Left ventricle myocardium superior (tissue), 1 donor: ENCODE data around the gene GOLGA6D. TPM values are rescaled to one million over a fixed set of nuclear protein-coding genes. Genes with fewer than 3 reads are reported as not detected.
"Not testable (repeated sequence)": the region's sequence is repeated elsewhere in the genome, so short reads cannot be mapped to it uniquely, and the experiment has no call there.

Experiments used
- ATAC-seq: fragments of 200-7000 bp; cut with Tn5 transposase; one replicate; pipeline ENCODE4 v1.9.1; 2020; ENCODE audit warnings: mild to moderate bottlenecking, moderate library complexity
- DNase-seq: peaks from one replicate; pipeline ENCODE4 v3.0.0-alpha.2; 2020
- intact Hi-C: fragments of 100-400 bp; cut with micrococcal nuclease; formaldehyde crosslinking; loops from one replicate; pipeline ENCODE4 v1.11.0; 2022
- total RNA-seq: library from RNA; stranded (reverse); fragmentation: NEBNext Ultra II Directional; extraction: Animal tissue kit (Norgen Biotek cat#: 25700); gene quantifications from one replicate; pipeline ENCODE4 v1.2.1, GENCODE V29; 2021
- donor health status: DM: no; HTN: yes; CAD: no; lungs with severe emphysema.

The GOLGA6D gene
- total RNA-seq, 1 donor from 2014 or later, result not detected

DNA sequence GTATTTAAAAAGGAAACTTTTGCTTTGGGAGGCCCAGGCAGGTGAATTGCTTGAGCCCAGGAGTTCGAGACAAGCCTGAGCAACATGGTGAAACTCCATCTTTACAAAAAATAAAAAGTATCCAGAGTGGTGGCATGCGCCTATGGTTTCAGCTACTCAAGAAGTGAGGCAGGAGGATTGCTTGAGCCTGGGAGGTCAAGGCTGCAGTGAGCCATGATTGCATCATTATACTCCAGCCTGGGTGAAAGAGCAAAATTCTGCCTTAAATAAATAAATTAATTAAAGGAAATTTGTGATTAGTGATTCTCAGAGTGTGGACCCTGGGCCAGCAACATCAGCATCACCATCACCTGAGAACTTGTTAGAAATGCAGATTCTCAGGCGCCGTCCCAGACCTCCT is 43.3 kb downstream of the GOLGA6D start:
- intact Hi-C loops, result no loop called here
- ATAC-seq, result no peak
- DNase-seq, result no peak

DNA sequence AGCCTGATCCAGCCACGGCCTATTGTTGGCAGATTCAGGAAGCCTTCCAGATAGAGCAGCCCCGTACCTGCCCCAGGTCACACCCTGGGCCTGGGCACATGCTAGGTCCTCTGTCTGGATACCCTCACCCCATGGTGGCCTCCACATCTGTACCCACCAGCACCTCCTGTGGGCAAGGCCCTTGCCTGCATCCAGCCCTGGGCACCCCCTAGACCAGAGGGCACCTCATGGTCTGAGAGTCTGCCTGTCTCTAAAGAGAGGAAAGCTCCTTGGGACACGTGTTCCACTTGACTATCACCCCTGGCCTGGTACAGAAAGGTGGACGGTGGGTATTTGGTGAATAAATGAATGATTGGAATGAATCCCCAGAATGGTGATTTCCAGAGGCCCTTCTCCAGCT is 44.4 kb downstream of the GOLGA6D start:
- ATAC-seq, result no peak
- intact Hi-C loops, result no loop called here

DNA sequence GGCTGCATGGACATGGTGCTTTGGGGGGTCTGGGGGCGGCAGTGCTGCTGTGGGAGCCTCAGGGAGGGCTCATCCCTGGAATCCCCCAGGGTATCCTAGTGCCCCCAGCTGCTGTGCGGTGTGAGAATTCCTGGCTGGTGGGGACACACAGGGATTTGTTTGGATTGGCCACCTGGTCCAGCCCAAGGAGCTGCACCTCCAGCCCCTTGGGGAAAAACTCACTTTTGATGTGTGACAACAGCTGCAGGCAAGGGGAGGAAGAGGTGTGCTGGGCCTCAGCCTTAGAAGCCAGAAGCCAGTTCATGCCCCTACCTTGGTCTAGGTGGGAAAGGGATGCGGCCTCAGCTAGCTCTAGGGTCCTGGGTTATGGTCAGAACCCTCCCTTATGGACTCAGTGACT is 44.9 kb downstream of the GOLGA6D start:
- DNase-seq (no peak), ATAC-seq (no peak)
- intact Hi-C loops, result no loop called here

More for the DNA sequence above, 44.4 kb downstream of the GOLGA6D start:
- DNase-seq, result no peak

DNA sequence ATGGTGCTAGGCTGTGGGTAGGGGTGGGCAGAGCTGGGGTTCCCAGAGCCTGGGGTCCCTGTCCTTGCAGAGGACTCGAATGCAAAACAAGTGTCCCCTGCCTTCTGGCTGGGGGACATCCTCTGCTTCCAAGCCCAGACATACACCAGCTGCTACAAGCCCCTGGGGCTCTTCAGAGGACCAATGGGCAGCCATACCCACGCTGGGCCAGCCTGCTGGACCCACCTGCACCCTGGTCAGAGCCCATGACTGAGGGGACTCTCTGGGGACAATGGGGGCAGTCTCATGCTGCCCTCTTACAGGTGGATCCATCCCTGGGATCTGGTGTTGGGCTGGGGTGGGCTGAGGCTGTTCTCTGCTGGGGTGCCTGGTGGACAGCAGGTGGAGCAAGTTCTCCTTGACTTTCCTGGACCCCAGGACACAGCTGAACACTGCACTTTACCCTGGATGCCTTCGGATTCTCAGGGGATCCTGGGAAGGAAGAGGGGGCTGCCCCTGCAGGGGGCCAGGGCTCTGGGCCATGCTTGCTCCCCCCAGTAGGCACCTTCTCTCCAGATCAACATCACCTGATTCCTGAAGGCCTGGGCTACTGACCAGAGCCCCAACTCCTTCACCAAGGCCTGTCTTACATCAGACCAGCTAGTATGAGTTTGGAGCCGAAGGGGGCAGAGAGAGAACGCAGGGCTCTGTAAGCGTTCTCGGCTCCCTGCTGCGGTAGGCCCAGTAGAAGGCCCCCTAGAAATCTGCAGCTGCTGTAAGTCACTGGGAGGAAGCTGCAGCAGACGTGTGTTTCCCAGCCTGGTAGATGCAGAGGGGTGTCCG is 46.1 kb downstream of the GOLGA6D start:
- DNase-seq, result no peak
- intact Hi-C loops, result no loop called here
- ATAC-seq, result no peak

DNA sequence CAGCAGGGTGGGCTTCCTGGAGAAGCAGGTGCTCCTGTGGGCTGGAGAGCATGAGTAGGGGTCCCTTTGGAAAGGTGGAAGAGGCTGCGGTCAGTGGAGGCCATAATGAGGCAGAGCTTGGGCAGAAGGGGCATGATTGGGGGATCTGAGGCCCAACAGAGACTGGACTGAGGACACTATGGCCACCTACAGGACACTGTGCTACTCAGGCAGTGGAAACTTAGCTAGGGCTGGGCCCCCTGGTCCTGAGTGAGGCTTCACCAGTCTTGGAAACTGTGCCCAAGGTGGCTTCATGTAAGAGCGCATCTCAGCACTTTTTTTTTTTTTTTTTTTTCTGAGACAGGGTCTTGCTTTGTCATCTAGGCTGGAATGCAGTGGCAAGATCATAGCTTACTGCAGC is 46.9 kb downstream of the GOLGA6D start:
- intact Hi-C loops, result no loop called here

DNA sequence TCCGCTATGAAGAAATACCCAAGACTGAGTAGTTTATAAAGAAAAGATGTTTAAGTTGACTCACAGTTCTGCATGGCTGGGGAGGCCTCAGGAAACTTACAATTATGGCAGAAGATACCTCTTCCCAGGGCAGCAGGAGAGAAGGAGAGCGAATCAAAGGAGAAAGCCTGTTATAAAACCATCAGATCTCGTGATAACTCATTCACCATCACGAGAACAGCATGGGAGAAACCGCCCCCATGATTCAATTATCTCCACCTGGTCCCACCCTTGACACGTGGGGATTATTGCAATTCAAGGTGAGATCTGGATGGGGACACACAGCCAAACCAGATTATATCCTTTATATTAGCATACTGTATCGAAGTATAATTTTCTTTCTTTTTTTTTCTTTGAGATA is 49.5 kb downstream of the GOLGA6D start:
- intact Hi-C loops, DNase-seq, ATAC-seq: not testable (repeated sequence)

More for the DNA sequence above, 46.9 kb downstream of the GOLGA6D start:
- DNase-seq (no peak), ATAC-seq (no peak)

DNA sequence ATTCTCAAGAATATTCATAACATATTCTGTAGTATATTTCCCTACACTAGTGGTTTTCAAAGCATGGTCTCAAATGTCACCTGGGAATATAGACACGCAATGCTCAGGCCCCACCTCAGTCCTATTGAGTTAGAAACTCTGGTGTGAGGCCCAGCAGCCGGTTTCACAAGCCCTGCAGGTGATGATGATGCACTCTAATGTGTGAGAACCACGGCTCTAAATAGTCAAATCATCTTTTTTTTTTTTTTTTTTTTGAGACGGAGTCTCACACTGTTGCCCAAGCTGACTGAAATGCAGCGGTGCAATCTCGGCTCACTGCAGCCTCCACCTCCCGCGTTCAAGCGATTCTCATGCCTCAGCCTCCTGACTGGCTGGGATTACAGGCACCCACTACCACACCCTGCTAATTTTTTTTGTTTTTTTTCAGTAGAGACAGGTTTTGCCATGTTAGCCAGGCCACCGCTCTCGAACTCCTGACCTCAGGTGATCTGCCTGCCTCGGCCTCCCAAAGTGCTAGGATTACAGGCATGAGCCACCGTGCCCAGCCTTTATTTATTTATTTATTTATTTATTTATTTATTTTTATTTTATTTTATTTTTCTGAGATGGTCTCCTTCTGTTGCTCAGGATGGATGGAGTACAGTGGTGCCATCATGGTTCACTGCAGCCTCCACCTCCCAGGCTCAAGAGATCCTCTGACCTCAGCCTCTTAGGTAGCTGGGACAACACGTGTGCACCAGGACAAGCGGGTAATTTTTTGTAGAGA is 51.2 kb downstream of the GOLGA6D start:
- intact Hi-C loops, ATAC-seq: not testable (repeated sequence)
- peak; percentile 15 for DNase-seq

DNA sequence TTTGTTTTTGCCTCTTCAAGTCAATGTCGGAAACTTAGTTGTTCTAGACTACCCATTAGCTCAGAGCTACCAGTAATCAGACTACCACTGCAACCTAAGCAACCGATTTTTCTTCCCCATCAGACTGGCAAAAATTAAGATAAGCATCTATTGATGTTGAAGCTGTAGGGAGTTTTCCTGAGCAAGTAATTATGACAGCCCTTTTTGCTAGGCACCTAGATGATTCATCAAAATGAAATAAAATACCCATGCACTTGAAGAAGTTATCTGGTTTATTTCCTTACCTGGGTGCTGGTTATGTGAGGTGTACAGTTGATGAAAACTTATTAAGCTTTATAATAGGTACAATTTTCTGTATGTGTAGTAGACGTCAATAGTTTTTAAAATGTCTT is 52.7 kb downstream of the GOLGA6D start:
- intact Hi-C loops, result no loop called here
- DNase-seq (no peak), ATAC-seq (no peak)

DNA sequence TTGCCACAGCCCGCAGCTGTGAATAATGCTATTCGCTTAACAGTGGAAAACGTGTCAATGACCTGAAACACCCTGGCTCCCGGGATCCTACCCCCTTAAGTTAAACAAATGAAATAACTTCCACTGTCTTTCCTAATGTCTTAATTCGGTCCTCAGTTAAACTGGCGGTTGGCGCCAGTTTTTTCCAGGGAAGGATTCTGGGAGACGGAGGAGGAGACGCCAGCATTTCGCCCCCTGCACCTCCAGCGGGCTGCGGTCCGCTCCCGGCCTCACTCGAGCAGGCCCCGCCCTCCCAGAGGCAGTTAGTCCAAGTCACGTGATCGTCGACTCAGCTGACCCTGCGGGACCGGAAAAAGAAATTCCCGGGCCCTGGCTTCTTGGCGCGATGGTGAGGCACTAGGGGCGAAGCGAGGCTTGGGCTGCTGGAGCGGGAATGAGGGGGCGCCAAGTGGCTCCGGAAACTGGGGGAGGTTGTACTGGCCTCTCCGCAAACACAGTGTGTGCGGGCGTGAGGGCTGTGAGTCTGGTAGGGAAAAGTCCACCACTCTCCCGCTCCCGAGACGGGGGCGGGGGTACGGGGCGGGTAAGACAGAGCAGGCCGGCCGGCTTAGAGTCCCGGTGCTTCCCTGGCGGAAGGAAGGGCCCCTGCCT is 53.2 kb downstream of the GOLGA6D start, which contains the start of gene COMMD4:
COMMD4 (plus strand) TSS at position 359 of the 651 bp plus-strand sequence; CDS start at position 386, 27 bp downstream.
- peak; percentile 97 for DNase-seq
- peak; percentile 95 for ATAC-seq
- intact Hi-C loops, result no loop called here

DNA sequence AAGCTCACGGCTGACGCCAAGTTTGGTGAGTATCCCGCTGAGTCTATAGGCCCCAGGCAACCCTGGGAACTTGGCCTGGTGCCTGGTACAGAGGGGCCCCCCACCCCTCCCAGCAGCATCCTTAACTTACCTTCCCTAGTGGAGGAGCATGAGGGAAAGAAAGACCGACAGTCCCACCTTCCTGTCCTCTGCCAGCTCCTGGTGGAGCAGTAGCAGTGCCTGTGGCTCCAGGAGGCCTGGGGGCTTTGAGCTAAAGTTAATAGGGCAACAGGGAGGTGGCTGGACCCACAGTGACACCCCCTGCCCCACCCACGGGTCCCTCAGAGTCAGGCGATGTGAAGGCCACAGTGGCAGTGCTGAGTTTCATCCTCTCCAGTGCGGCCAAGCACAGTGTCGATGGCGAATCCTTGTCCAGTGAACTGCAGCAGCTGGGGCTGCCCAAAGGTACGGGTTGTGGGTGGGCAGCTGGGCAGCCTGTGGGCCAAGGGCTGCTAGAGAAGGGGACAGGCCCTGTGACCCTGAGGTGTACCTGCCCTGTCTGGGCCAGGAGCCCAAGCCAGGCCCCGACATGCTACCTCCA is 56.1 kb downstream of the GOLGA6D start:
- DNase-seq (peak; percentile 22), ATAC-seq (no peak)
- intact Hi-C loops, result no loop called here

DNA sequence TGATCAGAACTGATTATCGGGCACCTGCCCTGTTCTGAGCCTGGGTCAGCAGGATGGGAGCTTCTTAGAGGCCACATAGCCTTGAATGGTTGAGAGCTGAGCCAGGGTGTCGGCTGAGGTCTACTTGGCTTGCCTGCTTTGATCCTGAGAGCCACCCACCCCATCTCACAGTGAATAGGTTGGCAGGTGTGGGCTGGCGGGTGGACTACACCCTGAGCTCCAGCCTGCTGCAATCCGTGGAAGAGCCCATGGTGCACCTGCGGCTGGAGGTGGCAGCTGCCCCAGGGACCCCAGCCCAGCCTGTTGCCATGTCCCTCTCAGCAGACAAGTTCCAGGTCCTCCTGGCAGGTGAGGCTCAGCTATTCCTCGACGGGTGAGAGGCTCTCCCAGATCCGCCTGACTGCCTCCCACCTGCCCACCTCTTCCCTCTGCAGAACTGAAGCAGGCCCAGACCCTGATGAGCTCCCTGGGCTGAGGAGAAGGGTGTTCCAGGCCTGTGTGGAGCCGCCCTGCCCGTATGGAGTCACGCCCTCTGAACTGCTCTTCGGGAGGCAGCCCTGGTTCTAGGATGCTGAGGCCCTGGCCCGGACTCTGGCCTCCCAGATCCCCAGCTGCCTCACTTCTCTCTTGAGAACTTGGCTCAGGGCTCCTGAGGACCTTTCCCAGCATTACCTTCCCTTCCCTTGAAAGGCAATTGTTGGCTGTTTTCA is 57.1 kb downstream of the GOLGA6D start:
- ATAC-seq (no peak), DNase-seq (peak; percentile 19)
- intact Hi-C loops, result no loop called here

DNA sequence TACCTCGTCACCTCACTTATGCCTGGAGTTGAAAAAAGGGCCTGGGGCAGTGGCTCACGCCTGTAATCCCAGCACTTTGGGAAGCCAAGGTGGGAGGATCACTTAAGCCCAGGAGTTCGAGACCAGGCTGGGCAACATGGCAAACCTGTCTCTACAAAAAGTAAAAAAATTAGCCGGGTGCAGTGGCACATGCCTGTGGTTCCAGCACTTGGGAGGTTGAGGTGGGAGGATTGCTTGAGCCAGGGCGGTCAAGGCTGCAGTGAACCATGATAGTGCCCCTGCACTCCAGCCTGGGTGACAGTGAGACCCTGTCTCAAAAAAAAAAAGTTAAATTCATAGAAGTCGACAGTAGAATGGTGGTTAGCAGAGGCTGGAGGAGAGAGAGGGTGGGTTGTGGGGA is 59.6 kb downstream of the GOLGA6D start:
- DNase-seq (no peak), ATAC-seq (no peak)
- intact Hi-C loops, result no loop called here

DNA sequence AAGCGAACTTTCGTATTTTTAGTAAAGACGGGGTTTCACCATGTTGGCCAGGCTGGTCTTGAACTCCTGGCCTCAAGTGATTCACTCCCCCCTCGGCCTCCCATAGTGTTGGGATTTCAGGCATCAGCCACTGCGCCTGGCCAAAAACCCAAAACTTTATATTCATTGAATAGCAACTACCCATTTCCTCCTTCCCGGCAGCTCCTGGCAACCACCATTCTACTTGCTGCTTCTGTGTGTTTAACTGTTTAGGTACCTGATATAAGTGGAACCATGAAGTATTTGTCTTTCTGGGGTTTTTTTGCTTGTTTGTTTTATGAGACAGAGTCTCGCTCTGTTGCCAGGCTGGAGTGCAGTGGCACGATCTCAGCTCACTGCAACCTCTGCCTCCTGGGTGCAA is 61.3 kb downstream of the GOLGA6D start:
- peak; percentile 19 for DNase-seq
- ATAC-seq, intact Hi-C loops: not testable (repeated sequence)

Other genes starting within 250 kb of the GOLGA6D start
- 14.8 TPM for gene C15orf39, start 81.0 kb upstream of the GOLGA6D start, total RNA-seq
- not detected for gene GOLGA6C, start 24.5 kb upstream of the GOLGA6D start, total RNA-seq
- gene COMMD4, start 53.2 kb downstream of the GOLGA6D start, total RNA-seq, result 42.3 TPM
- gene NEIL1, start 64.2 kb downstream of the GOLGA6D start, total RNA-seq, result 13.5 TPM
- gene MAN2C1, start 85.8 kb downstream of the GOLGA6D start, total RNA-seq, result 96.9 TPM
- gene SIN3A, start 168.9 kb downstream of the GOLGA6D start, total RNA-seq, result 28.3 TPM